Measurements from ENCODE around the gene POLR2C.
"Not testable (repeated sequence)": the region's sequence is repeated elsewhere in the genome, so short reads cannot be mapped to it uniquely, and the experiment has no call there.

Gene POLR2C

GRCh38 chr16:57493767-57494166, 31.3 kb downstream of the POLR2C start:
- no peak for TF ChIP-seq CTCF (IDR thresholded peaks at IDR 0.05)
- no peak overlapping the region for H3K4me3 ChIP-seq (ENCODE audit: low read depth, low read length)
- H3K27me3 ChIP-seq (ENCODE audit: control insufficient read depth, insufficient read depth, low read length), result no peaks in the 10 kb centered on the region

GRCh38 chr16:57497121-57497520, 34.6 kb downstream of the POLR2C start:
- Histone ChIP-seq H3K36me3 (ENCODE audit: control insufficient read depth, insufficient read depth, low read length) (no peaks in the 10 kb centered on the region), H3K27me3 (ENCODE audit: control insufficient read depth, insufficient read depth, low read length) (no peaks in the 10 kb centered on the region), H3K4me3 (ENCODE audit: low read depth, low read length) (no peak overlapping the region), H2AFZ (no peak overlapping the region), H3K27ac (no peak overlapping the region), H3K4me2 (ENCODE audit: low read length) (no peak overlapping the region), H3K9ac (no peak overlapping the region), H3K79me2 (no peaks in the 10 kb centered on the region), H3K9me3 (ENCODE audit: control insufficient read depth, low read length) (no peaks in the 10 kb centered on the region), H3K4me1 (no peaks in the 10 kb centered on the region)
- no peak for TF ChIP-seq CTCF (IDR thresholded peaks at IDR 0.05)

More at GRCh38 chr16:57493767-57494166, 31.3 kb downstream of the POLR2C start:
- no peaks in the 10 kb centered on the region for H3K79me2 ChIP-seq
- no peak overlapping the region for H2AFZ ChIP-seq
- H3K27ac ChIP-seq, result no peak overlapping the region
- no peaks in the 10 kb centered on the region for H3K4me1 ChIP-seq
- H3K9ac ChIP-seq, result no peak overlapping the region
- H3K4me2 ChIP-seq (ENCODE audit: low read length), result no peak overlapping the region
- no peaks in the 10 kb centered on the region for H3K9me3 ChIP-seq (ENCODE audit: control insufficient read depth, low read length)
- H3K36me3 ChIP-seq (ENCODE audit: control insufficient read depth, insufficient read depth, low read length), result no peaks in the 10 kb centered on the region

- Histone ChIP-seq H3K9me3 (ENCODE audit: control insufficient read depth, low read length) (no peaks in the 10 kb centered on the region), H3K27me3 (ENCODE audit: control insufficient read depth, insufficient read depth, low read length) (no peaks in the 10 kb centered on the region), H3K36me3 (ENCODE audit: control insufficient read depth, insufficient read depth, low read length) (no peaks in the 10 kb centered on the region), H3K27ac (no peak overlapping the region), H2AFZ (no peak overlapping the region), H3K4me2 (ENCODE audit: low read length) (no peak overlapping the region), H3K9ac (no peak overlapping the region), H3K4me1 (no peaks in the 10 kb centered on the region), H3K4me3 (ENCODE audit: low read depth, low read length) (no peak overlapping the region), H3K79me2 (no peaks in the 10 kb centered on the region)
- TF ChIP-seq CTCF (IDR thresholded peaks at IDR 0.05), result no peak
Observed at GRCh38 chr16:57498031-57498430, 35.6 kb downstream of the POLR2C start.

GRCh38 chr16:57499941-57500340, 37.5 kb downstream of the POLR2C start:
- not testable (repeated sequence) for H3K27me3 ChIP-seq (ENCODE audit: control insufficient read depth, insufficient read depth, low read length); H3K79me2 ChIP-seq; H3K4me2 ChIP-seq (ENCODE audit: low read length); H2AFZ ChIP-seq; H3K36me3 ChIP-seq (ENCODE audit: control insufficient read depth, insufficient read depth, low read length); H3K9me3 ChIP-seq (ENCODE audit: control insufficient read depth, low read length); H3K4me3 ChIP-seq (ENCODE audit: low read depth, low read length); H3K9ac ChIP-seq; H3K27ac ChIP-seq
- peaks cover 11% of the 10 kb centered on the region for H3K4me1 ChIP-seq

GRCh38 chr16:57500578-57501111, 38.2 kb downstream of the POLR2C start:
- TF ChIP-seq CTCF (IDR thresholded peaks at IDR 0.05), result no peak
- no peaks in the 10 kb centered on the region for H3K27me3 ChIP-seq (ENCODE audit: control insufficient read depth, insufficient read depth, low read length)
- H3K4me2 ChIP-seq (ENCODE audit: low read length), result no peak overlapping the region
- H3K36me3 ChIP-seq (ENCODE audit: control insufficient read depth, insufficient read depth, low read length), result no peaks in the 10 kb centered on the region
- no peak overlapping the region for H2AFZ ChIP-seq
- no peak overlapping the region for H3K9ac ChIP-seq
- H3K27ac ChIP-seq, result no peak overlapping the region
- H3K4me1 ChIP-seq, result peaks cover 18% of the 10 kb centered on the region
- no peaks in the 10 kb centered on the region for H3K79me2 ChIP-seq
- H3K9me3 ChIP-seq (ENCODE audit: control insufficient read depth, low read length), result no peaks in the 10 kb centered on the region
- no peak overlapping the region for H3K4me3 ChIP-seq (ENCODE audit: low read depth, low read length)

Data from parathyroid adenoma (tissue), 2 donors.